Left ventricle myocardium inferior (tissue), 1 donor: ENCODE data around the gene JCAD. TPM values are rescaled to one million over a fixed set of nuclear protein-coding genes. Genes with fewer than 3 reads are reported as not detected.

Experiments
- DNase-seq: peaks from one replicate; pipeline ENCODE4 v3.0.0-alpha.2; 2020
- H3K27ac ChIP-seq: fragments of 200-600 bp; replicated peaks from 2 replicates; pipeline ENCODE4 v1.8.0; 2021
- H3K27me3 ChIP-seq: fragments of 200-600 bp; 2 replicates; pipeline ENCODE4 v1.8.0; 2021; ENCODE audit warnings: low read depth
- H3K36me3 ChIP-seq: fragments of 200-600 bp; 2 replicates; pipeline ENCODE4 v1.8.0; 2021
- H3K4me1 ChIP-seq: fragments of 200-600 bp; 2 replicates; pipeline ENCODE4 v1.8.0; 2021
- H3K4me3 ChIP-seq: fragments of 200-600 bp; 2 replicates; pipeline ENCODE4 v1.8.0; 2021; ENCODE audit warnings: mild to moderate bottlenecking, moderate library complexity
- H3K9me3 ChIP-seq: fragments of 200-600 bp; replicated peaks from 2 replicates; pipeline ENCODE4 v1.8.0; 2021
- intact Hi-C: fragments of 100-400 bp; cut with micrococcal nuclease; formaldehyde crosslinking; loops from one replicate; pipeline ENCODE4 v1.11.0; 2022
- total RNA-seq: library from RNA; stranded (reverse); fragmentation: NEBNext Ultra II Directional; extraction: Animal tissue kit (Norgen Biotek cat#: 25700); gene quantifications from one replicate; pipeline ENCODE4 v1.2.1, GENCODE V29; 2021
- TF ChIP-seq, protein P1 (sequence below): fragments of 200-600 bp; IDR thresholded peaks from 2 replicates; pipeline ENCODE4 v1.8.0; 2021; ENCODE audit warnings: antibody characterized with exemption, mild to moderate bottlenecking, borderline replicate concordance
- donor health status: DM: no; HTN: yes; CAD: no; lungs with severe emphysema.

Gene JCAD
- total RNA-seq, 1 donor from 2014 or later: 23.5 TPM

DNA sequence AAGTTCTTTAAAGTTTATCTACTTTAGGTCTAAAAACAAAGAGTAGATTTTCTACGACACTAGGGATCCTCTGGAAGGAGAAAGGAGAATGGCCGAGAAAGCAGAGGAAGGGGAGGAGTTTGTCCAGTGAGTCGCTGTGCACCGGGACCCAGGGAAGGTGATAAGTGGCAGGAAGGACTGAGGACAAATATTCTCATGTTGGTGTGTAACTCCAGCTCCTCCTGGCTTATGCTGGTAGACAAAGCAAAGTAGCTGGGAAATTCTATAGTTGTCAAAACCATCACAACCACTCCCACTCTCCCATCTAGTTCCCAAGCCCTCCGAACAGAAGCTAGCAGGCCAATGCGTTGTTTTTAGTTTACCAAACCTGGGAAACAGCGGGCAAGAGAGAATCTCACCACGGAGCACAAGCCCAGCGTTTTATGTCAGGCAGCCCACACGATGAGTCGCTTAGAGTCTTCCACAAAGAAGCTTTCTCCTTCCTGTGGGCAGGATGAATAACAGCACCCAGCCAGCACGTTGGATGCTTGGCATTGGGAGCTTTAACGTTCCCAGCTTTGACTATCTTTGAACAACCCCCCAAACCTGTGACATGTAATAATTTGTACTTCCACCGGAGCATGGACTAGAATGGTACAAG, 32.9 kb upstream of the JCAD start:
- intact Hi-C loops: no loop called here

DNA sequence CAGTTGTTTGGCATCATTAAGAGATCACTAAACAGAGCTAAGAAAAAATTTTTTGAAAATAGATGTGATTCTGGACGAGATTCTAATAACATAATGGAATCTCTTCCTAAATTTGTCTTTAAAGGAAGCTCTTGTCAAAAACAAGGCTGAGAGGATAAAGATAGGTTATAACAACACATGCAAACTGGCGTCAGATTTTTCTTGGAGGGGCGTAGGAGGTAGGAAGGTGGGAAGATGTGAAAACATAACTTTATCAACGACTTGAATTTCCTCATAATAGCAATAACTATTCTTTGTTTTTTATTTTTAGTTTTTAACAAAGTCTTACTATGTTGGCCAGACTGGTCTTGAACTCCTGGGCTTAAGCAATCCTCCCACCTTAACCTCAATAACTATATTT, 31.8 kb upstream of the JCAD start:
- no peak for DNase-seq
- TF ChIP-seq, protein P1, sequence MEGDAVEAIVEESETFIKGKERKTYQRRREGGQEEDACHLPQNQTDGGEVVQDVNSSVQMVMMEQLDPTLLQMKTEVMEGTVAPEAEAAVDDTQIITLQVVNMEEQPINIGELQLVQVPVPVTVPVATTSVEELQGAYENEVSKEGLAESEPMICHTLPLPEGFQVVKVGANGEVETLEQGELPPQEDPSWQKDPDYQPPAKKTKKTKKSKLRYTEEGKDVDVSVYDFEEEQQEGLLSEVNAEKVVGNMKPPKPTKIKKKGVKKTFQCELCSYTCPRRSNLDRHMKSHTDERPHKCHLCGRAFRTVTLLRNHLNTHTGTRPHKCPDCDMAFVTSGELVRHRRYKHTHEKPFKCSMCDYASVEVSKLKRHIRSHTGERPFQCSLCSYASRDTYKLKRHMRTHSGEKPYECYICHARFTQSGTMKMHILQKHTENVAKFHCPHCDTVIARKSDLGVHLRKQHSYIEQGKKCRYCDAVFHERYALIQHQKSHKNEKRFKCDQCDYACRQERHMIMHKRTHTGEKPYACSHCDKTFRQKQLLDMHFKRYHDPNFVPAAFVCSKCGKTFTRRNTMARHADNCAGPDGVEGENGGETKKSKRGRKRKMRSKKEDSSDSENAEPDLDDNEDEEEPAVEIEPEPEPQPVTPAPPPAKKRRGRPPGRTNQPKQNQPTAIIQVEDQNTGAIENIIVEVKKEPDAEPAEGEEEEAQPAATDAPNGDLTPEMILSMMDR: no peak
- intact Hi-C loops: no loop called here
- H3K9me3 ChIP-seq: no peaks in the 10 kb centered on the region
- peaks cover 26% of the 10 kb centered on the region for H3K27me3 ChIP-seq
- no peak overlapping the region for H3K27ac ChIP-seq
- no peaks in the 10 kb centered on the region for H3K4me1 ChIP-seq
- no peaks in the 10 kb centered on the region for H3K36me3 ChIP-seq
- no peak overlapping the region for H3K4me3 ChIP-seq

More for the DNA sequence above, 32.9 kb upstream of the JCAD start:
- TF ChIP-seq, protein P1: no peak
- DNase-seq: no peak
- Histone ChIP-seq H3K9me3 (no peaks in the 10 kb centered on the region), H3K4me1 (no peaks in the 10 kb centered on the region), H3K4me3 (no peak overlapping the region), H3K36me3 (no peaks in the 10 kb centered on the region), H3K27ac (no peak overlapping the region), H3K27me3 (peaks cover 27% of the 10 kb centered on the region)

DNA sequence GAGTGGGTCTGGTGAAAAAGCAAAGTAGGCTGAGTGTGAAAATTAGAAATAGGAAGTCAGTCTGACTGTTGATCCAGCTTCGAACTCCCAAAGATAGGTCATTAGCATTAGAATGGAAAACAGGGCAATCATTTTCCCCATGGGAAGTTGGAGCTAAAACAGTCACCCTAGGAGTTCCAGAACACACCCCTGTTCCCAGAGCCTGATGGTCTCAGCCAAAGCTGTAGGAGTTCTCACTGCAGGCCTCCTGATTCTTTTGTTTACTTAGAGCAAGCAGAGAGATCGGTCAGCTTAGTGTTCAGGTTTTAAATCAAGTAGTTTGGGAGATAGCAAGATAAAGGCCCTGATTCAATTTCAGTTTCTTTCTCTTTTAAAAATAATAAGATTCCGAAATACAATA, 28.8 kb upstream of the JCAD start:
- DNase-seq: no peak
- intact Hi-C loops: no loop called here
- no peaks in the 10 kb centered on the region for H3K4me1 ChIP-seq
- no peaks in the 10 kb centered on the region for H3K9me3 ChIP-seq
- H3K36me3 ChIP-seq: no peaks in the 10 kb centered on the region
- peaks cover 13% of the 10 kb centered on the region for H3K27me3 ChIP-seq
- no peak overlapping the region for H3K4me3 ChIP-seq
- H3K27ac ChIP-seq: no peak overlapping the region
- TF ChIP-seq, protein P1: no peak

DNA sequence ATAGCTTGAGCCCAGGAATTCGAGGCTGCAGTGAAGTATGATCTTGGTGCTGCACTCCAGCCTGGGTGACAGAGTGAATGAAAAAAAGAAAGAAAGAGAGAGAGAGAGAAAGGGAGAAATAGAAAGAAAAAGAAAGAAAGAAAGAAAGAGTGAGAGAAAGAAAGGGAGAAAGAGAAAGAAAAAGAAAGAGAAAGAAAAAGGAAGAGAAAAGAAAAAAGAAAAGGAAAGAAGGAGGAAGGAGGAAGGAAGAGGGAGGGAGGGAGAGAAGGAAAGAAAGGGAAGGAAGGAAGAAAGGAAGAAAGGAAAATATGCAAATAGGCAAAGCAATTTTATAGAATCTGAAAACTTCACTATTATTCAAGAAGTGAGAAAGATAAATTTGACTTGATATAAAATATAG, 24.5 kb upstream of the JCAD start:
- intact Hi-C loops: no loop called here
- H3K4me1 ChIP-seq: no peaks in the 10 kb centered on the region
- H3K27me3 ChIP-seq: peaks cover 16% of the 10 kb centered on the region
- H3K9me3 ChIP-seq: no peaks in the 10 kb centered on the region
- no peak overlapping the region for H3K27ac ChIP-seq
- H3K4me3 ChIP-seq: no peak overlapping the region
- no peaks in the 10 kb centered on the region for H3K36me3 ChIP-seq
- no peak for DNase-seq
- TF ChIP-seq, protein P1: no peak

DNA sequence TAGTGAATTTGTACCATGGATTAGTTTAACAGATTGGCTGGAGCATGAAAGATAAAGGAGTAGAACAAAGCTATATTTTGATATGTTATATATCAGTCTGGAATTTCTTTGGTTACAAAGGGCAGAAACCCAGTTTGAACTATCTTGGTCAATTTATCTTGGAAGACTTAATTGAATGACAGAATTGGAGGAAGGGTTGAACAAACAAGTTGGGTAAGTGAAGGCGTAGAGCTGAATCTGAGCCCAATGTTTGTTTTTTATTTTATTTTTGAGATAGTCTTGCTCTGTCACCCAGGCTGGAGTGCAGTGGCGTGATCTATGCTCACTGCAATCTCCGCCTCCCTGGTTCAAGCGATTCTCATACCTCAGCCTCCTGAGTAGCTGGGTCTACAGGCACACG, 21.8 kb upstream of the JCAD start:
- no peak for DNase-seq
- Histone ChIP-seq H3K36me3 (no peaks in the 10 kb centered on the region), H3K9me3 (no peaks in the 10 kb centered on the region), H3K27me3 (peaks cover 15% of the 10 kb centered on the region), H3K27ac (no peak overlapping the region), H3K4me1 (no peaks in the 10 kb centered on the region), H3K4me3 (no peak overlapping the region)
- intact Hi-C loops: no loop called here
- TF ChIP-seq, protein P1: no peak
